ENCODE results near the gene DEFB132. TPM values are rescaled to one million over a fixed set of nuclear protein-coding genes. Genes with fewer than 3 reads are reported as not detected.

Gene DEFB132
- total and polyA plus RNA-seq, 2 of the 13 experiments (the other 11 are each of a cell fraction or from before 2014, with no cell fraction given) = not detected

DNA sequence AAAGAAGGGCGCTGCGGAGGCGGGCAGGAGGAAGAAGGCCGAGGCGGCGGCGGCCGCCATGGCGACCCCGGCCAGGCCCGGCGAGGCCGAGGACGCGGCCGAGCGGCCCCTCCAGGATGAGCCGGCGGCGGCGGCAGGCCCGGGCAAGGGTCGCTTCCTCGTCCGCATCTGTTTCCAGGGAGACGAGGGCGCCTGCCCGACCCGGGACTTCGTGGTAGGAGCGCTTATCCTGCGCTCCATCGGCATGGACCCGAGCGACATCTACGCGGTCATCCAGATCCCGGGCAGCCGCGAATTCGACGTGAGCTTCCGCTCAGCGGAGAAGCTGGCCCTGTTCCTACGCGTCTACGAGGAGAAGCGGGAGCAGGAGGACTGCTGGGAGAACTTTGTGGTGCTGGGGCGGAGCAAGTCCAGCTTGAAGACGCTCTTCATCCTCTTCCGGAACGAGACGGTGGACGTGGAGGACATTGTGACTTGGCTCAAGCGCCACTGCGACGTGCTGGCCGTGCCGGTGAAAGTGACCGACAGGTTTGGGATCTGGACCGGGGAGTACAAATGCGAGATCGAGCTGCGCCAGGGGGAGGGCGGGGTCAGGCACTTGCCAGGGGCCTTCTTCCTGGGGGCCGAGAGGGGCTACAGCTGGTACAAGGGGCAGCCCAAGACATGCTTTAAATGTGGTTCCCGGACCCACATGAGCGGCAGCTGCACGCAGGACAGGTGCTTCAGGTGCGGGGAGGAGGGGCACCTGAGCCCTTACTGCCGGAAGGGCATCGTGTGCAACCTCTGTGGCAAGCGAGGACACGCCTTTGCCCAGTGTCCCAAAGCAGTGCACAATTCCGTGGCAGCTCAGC is 40.6 kb downstream of the DEFB132 start (continued):
- TF ChIP-seq, protein P1, sequence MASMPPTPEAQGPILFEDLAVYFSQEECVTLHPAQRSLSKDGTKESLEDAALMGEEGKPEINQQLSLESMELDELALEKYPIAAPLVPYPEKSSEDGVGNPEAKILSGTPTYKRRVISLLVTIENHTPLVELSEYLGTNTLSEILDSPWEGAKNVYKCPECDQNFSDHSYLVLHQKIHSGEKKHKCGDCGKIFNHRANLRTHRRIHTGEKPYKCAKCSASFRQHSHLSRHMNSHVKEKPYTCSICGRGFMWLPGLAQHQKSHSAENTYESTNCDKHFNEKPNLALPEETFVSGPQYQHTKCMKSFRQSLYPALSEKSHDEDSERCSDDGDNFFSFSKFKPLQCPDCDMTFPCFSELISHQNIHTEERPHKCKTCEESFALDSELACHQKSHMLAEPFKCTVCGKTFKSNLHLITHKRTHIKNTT (CRISPR knock-in tag; IDR thresholded peaks at IDR 0.05) = no peak
- TF ChIP-seq RAD51 (IDR thresholded peaks at IDR 0.05; ENCODE audit: borderline replicate concordance) (no peak), ZNF275 (CRISPR knock-in tag; IDR thresholded peaks at IDR 0.05; ENCODE audit: borderline replicate concordance) (no peak), GLMP (CRISPR knock-in tag; IDR thresholded peaks at IDR 0.05; ENCODE audit: borderline replicate concordance) (no peak), ZNF816 (CRISPR knock-in tag; IDR thresholded peaks at IDR 0.05; ENCODE audit: borderline replicate concordance) (no peak), ZNF431 (CRISPR knock-in tag; IDR thresholded peaks at IDR 0.05; ENCODE audit: borderline replicate concordance, low read depth) (peak; percentile 91; the same call in 1 of the 2 replicates), ZNF335 (CRISPR knock-in tag; IDR thresholded peaks at IDR 0.05) (peak; percentile 69; the same call in 1 of the 2 replicates), RBAK (CRISPR knock-in tag; IDR thresholded peaks at IDR 0.05) (no peak), ONECUT2 (CRISPR knock-in tag; IDR thresholded peaks at IDR 0.05) (no peak), KDM2A (CRISPR knock-in tag; IDR thresholded peaks at IDR 0.05; ENCODE audit: borderline replicate concordance, low read depth) (peak; percentile 67)
- TF ChIP-seq, protein P2, sequence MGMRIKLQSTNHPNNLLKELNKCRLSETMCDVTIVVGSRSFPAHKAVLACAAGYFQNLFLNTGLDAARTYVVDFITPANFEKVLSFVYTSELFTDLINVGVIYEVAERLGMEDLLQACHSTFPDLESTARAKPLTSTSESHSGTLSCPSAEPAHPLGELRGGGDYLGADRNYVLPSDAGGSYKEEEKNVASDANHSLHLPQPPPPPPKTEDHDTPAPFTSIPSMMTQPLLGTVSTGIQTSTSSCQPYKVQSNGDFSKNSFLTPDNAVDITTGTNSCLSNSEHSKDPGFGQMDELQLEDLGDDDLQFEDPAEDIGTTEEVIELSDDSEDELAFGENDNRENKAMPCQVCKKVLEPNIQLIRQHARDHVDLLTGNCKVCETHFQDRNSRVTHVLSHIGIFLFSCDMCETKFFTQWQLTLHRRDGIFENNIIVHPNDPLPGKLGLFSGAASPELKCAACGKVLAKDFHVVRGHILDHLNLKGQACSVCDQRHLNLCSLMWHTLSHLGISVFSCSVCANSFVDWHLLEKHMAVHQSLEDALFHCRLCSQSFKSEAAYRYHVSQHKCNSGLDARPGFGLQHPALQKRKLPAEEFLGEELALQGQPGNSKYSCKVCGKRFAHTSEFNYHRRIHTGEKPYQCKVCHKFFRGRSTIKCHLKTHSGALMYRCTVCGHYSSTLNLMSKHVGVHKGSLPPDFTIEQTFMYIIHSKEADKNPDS (CRISPR knock-in tag; IDR thresholded peaks at IDR 0.05) = 0 out of 2 replicates have a peak, but pooled peaks have one; percentile 28
- TF ChIP-seq, protein P3, sequence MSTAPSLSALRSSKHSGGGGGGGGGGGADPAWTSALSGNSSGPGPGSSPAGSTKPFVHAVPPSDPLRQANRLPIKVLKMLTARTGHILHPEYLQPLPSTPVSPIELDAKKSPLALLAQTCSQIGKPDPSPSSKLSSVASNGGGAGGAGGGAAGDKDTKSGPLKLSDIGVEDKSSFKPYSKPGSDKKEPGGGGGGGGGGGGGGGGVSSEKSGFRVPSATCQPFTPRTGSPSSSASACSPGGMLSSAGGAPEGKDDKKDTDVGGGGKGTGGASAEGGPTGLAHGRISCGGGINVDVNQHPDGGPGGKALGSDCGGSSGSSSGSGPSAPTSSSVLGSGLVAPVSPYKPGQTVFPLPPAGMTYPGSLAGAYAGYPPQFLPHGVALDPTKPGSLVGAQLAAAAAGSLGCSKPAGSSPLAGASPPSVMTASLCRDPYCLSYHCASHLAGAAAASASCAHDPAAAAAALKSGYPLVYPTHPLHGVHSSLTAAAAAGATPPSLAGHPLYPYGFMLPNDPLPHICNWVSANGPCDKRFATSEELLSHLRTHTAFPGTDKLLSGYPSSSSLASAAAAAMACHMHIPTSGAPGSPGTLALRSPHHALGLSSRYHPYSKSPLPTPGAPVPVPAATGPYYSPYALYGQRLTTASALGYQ (CRISPR knock-in tag; IDR thresholded peaks at IDR 0.05) = no peak
- TF ChIP-seq, protein P4, sequence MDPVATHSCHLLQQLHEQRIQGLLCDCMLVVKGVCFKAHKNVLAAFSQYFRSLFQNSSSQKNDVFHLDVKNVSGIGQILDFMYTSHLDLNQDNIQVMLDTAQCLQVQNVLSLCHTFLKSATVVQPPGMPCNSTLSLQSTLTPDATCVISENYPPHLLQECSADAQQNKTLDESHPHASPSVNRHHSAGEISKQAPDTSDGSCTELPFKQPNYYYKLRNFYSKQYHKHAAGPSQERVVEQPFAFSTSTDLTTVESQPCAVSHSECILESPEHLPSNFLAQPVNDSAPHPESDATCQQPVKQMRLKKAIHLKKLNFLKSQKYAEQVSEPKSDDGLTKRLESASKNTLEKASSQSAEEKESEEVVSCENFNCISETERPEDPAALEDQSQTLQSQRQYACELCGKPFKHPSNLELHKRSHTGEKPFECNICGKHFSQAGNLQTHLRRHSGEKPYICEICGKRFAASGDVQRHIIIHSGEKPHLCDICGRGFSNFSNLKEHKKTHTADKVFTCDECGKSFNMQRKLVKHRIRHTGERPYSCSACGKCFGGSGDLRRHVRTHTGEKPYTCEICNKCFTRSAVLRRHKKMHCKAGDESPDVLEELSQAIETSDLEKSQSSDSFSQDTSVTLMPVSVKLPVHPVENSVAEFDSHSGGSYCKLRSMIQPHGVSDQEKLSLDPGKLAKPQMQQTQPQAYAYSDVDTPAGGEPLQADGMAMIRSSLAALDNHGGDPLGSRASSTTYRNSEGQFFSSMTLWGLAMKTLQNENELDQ (CRISPR knock-in tag; IDR thresholded peaks at IDR 0.05; ENCODE audit: borderline replicate concordance) = no peak

Data from HepG2 (cell line).